Rectal smooth muscle tissue (tissue), 1 donor: ENCODE measurements around the gene CABLES2.
"Not testable (repeated sequence)": the region's sequence is repeated elsewhere in the genome, so short reads cannot be mapped to it uniquely, and the experiment has no call there.

Source experiments
- H3K27ac ChIP-seq: one replicate; pipeline ENCODE4 v1.7.0; 2013; ENCODE audit warnings: low read depth, low read length, inconsistent platforms
- H3K27me3 ChIP-seq: one replicate; pipeline ENCODE4 v1.7.0; 2013; ENCODE audit warnings: low read length; ENCODE audit not compliant: control insufficient read depth, insufficient read depth
- H3K36me3 ChIP-seq: one replicate; pipeline ENCODE4 v1.7.0; 2013; ENCODE audit warnings: low read length; ENCODE audit not compliant: control insufficient read depth, insufficient read depth
- H3K4me1 ChIP-seq: one replicate; pipeline ENCODE4 v1.7.0; 2013; ENCODE audit warnings: low read length; ENCODE audit not compliant: control insufficient read depth, insufficient read depth
- H3K4me3 ChIP-seq: one replicate; pipeline ENCODE4 v1.7.0; 2013; ENCODE audit warnings: low read length
- H3K9ac ChIP-seq: one replicate; pipeline ENCODE4 v1.7.0; 2013; ENCODE audit warnings: low read length

CABLES2 gene

DNA sequence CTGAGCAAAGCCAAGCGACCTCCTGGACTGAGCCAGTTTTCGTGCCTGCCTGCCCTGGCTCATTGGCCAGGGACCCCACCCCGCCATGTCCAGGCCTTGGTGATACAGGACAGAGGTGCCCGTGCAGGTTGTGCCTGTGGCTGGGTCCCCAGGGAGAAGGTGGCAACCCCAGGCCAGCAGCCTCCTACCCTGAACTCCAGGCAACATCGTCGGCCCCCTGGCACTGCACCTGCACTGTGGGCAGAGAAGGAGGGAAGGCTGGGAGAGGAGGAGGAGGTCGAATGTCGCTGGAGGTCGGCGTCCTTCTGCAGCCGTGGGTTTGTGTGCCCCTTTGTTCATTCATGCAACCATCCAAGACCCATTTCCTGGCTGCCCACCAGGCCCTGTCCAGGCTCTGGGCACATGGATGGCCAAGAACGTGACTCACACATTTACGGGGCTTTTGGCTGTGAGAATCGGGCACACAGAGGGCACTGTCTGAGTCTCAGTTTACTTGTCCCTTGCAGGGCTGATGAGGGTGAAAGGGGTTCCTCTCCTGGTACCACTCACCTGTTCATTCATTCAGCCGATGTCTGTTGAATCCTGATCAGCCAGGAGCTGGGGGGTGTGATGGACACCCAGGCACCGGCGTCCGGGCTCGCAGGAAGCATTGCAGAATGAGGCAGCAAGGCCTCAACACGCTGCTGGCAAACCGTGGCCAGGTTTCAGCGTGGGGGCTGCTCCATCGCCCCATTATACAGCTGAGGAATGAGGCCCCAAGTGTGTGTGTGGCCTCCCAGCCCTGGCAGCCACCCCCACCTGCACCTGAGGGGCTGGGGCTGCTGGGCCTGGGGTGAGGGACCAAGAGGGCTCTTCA, 22.6 kb upstream of the CABLES2 start:
- no peak overlapping the region for H3K9ac ChIP-seq
- peaks cover 2% of the 10 kb centered on the region for H3K4me1 ChIP-seq
- H3K27me3 ChIP-seq = no peaks in the 10 kb centered on the region
- no peak overlapping the region for H3K4me3 ChIP-seq
- no peaks in the 10 kb centered on the region for H3K36me3 ChIP-seq
- no peak overlapping the region for H3K27ac ChIP-seq

DNA sequence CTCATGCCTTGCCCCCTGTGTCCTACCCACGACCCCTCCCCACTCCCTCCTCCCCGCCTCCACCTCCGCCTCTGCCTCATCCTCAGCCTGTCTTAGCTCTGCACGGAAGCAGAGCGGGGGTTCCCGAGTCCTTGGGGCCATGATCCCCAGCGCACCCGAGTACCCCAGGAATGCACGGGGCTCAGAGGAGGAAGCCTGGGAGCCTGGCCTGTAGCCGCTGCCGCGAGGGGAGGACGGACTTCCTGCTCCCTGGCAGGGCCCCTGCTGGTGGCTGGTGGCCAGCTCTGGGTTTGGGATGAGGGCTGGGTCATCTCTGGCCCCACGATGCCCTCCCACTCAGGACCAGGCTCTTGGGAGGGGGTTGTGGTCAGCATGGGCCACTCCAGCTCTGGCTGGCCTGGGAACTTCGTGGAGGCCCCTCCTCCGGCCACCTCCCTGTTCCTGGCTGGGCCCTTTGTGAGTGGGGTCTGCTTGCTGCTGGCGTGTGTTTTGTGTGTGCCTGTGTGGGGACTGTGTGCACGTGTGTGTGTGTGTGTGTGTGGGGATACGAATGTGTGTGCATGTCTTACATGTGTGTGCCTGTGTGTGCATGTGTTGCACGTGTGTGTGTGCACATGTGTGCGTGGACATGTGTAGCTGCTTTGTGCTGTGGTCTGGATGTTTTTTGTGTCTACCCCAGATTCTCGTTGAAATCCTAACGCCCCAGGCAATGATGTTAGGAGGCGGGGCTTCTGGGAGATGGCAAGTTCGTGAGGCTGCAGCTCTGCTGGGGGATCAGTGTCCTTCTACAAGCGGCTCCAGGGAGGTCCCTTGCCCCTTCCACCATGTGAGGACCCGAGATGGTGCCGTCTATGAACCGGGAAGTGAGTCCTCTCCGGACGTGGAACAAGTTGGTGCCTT, 21.6 kb upstream of the CABLES2 start:
- no peak overlapping the region for H3K9ac ChIP-seq
- H3K36me3 ChIP-seq = no peaks in the 10 kb centered on the region
- no peak overlapping the region for H3K4me3 ChIP-seq
- H3K27me3 ChIP-seq = no peaks in the 10 kb centered on the region
- no peak overlapping the region for H3K27ac ChIP-seq
- H3K4me1 ChIP-seq = no peaks in the 10 kb centered on the region

DNA sequence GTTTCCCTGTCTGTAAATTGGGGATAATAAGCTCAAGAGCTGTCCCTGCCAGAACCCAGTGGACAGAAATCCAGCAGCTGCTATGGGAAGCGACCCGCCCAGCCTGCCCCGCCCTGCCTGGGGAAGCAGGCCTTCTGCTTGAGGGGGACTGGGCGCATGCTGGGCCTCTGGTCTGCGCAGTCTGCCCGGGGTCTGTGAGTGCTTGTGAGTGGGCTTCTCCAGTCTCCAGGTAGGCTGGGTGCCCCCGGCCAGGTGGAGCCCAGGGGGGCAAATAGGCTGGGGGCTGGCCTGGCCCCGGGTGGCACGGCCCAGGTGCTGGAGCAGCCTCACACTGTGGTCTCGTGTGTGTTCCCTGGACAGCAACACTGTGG, 20.9 kb upstream of the CABLES2 start:
- no peaks in the 10 kb centered on the region for H3K27me3 ChIP-seq
- no peaks in the 10 kb centered on the region for H3K36me3 ChIP-seq
- H3K27ac ChIP-seq = no peak overlapping the region
- H3K4me1 ChIP-seq = no peaks in the 10 kb centered on the region
- no peak overlapping the region for H3K4me3 ChIP-seq
- H3K9ac ChIP-seq = no peak overlapping the region

DNA sequence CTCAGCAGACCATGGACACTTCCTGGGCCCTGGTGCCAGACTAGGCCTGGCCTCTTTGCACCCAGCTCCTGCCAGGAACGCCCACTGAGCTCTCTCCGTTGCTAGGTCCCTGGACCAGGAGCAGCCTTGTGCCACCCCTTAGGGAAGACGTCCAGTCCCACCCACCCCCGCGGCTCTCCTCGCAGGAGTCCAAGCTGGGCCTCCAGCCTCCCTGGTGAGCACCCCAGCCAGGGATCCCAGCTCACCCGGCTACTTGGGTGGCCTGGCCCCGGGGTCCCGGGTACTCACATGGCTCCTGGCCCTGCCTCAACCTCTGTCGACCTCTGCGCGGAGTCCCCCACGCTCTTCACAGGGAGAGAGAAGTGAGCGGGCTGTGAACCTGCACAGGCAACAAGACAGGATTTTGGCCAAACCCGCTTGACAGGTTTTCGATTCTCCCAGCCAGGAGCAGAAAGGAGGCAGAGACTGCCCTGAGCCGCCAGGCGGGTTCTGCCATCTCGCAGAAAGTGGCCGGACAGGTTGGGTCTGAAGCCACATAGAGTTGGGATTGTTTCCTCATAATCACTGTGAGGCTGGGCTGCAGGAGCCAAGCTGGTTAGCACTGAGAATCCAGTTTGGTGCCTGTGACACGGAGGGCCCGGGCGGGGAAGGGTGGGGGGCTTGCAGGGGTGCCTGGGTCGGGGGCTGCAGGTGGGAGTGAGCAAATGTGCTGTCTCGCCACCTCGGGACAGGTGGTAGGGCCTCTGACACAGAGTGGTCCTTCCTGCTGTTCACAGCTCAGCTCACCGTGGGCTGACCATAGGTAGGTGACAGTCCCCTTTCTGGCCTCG, 20.3 kb upstream of the CABLES2 start, which contains the start of gene RBBP8NL:
TSS of gene RBBP8NL (minus strand) at position 368 of the 830 bp plus-strand sequence. CDS start 7,892 bp downstream, outside the sequence.
- H3K27ac ChIP-seq = no peak within 1 kb of the TSS
- H3K27me3 ChIP-seq = no peaks in the 10 kb centered on the region
- no peaks in the 10 kb centered on the region for H3K36me3 ChIP-seq
- H3K4me3 ChIP-seq = no peak within 1 kb of the TSS
- no peaks in the 10 kb centered on the region for H3K4me1 ChIP-seq
- H3K9ac ChIP-seq = no peak within 1 kb of the TSS

DNA sequence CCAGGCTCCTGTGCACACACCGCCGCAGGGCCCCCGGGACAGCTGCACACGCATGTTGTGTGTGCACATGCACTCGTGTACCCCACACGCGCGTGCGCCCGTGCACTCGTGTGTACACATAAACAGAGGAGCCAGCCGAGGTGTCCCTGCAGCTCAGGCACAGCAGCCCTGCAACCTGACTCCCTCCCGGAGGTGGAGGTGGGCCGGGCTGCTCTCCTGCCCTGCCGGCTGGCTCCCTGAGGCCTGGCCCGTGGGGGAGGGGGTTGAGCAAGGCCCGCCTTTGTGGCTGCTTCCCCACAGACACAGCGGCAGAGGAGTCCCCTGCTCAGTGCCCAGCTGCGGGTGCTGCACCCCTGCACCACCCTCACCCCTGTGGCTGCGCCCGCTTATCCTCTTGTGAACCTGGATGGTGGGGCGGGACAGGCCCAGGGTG, 19.6 kb upstream of the CABLES2 start:
- no peaks in the 10 kb centered on the region for H3K27me3 ChIP-seq
- H3K9ac ChIP-seq = no peak overlapping the region
- H3K4me3 ChIP-seq = no peak overlapping the region
- no peak overlapping the region for H3K27ac ChIP-seq
- H3K4me1 ChIP-seq = no peaks in the 10 kb centered on the region
- H3K36me3 ChIP-seq = no peaks in the 10 kb centered on the region

DNA sequence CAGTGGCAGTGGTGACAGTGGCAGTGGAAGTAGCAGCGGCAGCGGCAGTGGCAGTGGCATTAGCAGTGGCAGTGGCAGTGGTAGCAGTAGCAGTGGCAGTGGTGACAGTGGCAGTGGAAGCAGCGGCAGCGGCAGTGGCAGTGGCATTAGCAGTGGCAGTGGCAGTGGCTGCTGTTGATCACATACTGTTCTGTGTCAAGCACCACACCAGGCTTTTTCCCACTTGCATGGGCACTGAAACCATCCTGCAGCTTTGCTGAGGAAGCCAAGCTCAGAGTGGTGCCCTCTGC, 18.9 kb upstream of the CABLES2 start:
- not testable (repeated sequence) for H3K9ac ChIP-seq, H3K27me3 ChIP-seq, H3K27ac ChIP-seq, H3K4me3 ChIP-seq, H3K36me3 ChIP-seq, H3K4me1 ChIP-seq

DNA sequence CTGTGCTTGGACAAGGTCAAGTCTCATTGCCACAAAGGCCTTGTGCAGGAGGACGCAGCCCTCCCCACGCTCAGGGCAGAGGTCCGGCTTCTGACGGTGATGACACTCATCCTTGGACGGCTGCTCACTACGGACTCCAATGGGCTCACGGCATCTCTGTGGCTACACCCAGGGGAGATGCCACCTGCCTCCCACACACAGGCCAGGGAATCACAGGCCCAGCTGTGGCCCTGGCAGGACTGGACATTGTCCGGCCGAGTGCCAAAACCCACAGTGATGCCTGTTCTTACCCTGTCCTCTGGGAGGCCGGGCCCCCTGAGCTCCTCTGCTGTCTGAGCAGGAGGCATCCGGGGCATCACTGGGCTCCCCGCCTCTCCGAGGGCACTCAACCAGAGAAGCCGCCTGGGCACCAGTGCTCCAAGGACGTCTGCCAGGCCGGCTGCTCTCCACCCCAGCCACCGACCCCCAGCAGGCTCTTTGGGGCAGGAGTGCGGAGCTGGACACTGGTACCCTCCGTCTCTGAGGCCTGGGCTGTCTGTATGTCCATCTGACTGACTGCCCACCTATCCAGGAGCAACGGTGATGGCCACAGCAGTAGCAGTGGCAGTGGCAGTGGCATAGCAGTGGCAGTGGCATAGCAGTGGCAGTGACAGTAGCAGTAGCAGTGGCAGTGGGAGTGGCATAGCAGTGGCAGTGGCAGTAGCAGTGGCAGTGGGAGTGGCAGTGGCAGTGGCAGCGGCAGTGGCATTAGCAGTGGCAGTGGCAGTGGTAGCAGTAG, 18.4 kb upstream of the CABLES2 start:
- H3K36me3 ChIP-seq = no peaks in the 10 kb centered on the region
- H3K27ac ChIP-seq = no peak overlapping the region
- H3K9ac ChIP-seq = no peak overlapping the region
- no peaks in the 10 kb centered on the region for H3K4me1 ChIP-seq
- H3K4me3 ChIP-seq = no peak overlapping the region
- H3K27me3 ChIP-seq = no peaks in the 10 kb centered on the region

DNA sequence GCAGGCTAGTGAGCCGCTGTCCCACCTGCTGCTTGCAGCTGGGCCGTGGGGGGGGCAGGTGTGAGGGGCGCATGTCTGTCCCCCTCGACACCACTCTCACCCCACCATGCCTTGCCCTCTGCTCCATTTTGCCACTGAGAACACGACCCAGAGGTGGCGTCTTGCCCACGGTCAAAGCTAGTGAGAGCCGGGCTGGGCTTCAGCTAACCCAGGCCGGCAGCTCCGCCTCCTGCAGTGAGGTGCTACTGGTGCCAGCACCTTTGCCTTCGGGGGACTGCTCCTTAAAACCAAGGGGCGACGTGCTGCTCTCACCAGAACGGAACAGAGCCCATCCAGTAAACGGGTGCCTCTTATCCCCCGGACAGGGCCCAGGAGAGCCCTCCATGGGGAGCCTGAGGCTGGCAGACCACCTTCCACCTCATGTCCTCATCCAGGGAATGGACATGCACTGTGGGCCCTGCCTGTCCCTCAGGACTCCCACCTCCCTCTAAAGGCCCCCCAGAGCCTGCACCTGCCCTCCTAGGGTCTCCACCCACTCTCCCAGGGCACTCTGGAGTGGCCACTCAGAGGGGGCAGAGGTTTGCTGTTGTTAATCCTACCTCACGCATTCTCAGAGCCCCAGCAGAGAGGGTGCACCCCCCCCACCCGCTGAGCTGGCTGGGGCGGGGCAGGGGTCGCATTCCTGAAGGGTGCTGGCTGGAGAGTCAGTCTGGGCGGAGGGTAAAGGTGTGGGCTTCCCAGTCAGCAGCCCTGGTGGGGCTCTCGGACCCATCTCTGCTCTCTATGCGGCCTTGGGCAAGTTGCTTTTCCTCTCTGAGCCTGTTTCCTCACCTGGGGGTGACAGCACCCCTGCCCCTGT, 17.4 kb upstream of the CABLES2 start:
- no peaks in the 10 kb centered on the region for H3K4me1 ChIP-seq
- H3K4me3 ChIP-seq = no peak overlapping the region
- no peaks in the 10 kb centered on the region for H3K27me3 ChIP-seq
- no peak overlapping the region for H3K27ac ChIP-seq
- no peaks in the 10 kb centered on the region for H3K36me3 ChIP-seq
- H3K9ac ChIP-seq = no peak overlapping the region

DNA sequence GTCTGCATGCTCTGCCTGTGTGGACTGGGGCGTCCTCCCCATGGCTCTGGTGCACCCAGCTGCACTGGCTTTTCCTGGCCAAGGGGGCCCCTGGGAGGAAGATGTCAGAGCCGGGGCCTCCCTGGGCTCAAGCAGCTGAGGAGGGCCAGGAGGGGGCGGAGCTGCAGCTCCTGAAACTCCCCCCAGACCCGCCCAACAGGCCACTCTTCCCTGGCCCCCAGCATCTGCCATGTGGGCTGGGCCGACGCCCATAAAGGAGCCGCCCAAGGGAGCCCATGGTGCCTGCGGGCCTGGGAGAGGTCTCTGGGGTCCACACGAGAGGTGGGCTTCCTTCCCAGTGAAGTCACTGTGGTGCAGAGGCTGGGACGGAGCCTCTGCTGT, 16.2 kb upstream of the CABLES2 start:
- no peaks in the 10 kb centered on the region for H3K4me1 ChIP-seq
- H3K27me3 ChIP-seq = no peaks in the 10 kb centered on the region
- H3K9ac ChIP-seq = no peak overlapping the region
- H3K27ac ChIP-seq = no peak overlapping the region
- H3K36me3 ChIP-seq = no peaks in the 10 kb centered on the region
- H3K4me3 ChIP-seq = no peak overlapping the region

DNA sequence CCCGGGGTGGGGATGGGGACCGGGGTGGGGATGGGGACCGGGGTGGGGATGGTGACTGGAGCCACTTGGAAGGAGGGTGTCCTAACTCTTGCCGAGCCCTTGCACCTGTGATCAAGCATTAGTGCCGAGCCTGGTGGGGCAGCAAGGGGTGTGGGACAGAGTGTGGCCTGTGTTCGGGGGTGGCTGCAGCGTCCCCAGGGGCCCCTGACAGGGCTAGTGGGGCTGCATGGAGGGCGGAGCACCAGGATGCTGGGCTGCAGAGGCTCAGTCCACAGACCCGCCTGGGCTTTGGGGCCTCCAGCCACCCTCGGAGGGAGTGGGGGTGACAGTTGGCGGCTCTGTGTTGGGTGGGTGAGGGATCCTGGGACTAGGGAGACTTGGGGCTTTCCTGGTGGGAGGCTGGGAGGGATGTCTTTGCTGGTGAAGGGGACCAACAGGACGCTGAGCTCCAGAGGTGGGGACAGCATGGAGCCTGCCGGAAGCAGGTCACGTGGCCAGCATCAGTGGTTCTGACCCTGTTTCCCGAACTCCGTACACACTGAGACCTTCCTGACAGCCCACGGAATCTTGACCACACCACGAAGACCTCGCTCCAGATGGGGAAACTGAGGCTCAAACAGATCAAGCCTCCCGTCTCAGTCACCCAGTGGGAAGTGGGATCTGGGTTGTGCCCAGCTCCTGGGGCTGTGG, 15.7 kb upstream of the CABLES2 start:
- no peak overlapping the region for H3K4me3 ChIP-seq
- H3K9ac ChIP-seq = no peak overlapping the region
- no peaks in the 10 kb centered on the region for H3K27me3 ChIP-seq
- H3K27ac ChIP-seq = no peak overlapping the region
- no peaks in the 10 kb centered on the region for H3K4me1 ChIP-seq
- no peaks in the 10 kb centered on the region for H3K36me3 ChIP-seq

DNA sequence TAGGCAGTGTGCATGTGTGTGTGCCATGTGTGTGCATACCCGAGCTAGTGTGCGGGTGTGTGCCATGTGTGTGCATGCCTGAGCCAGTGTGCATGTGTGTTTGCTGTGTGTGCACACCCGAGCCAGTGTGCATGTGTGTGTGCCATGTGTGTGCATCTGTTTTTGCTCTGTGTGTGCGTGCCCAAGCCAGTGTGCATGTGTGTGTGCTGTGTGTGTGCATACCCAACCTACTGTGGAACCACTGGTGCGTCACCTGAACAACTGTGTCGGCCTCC, 14.6 kb upstream of the CABLES2 start:
- no peaks in the 10 kb centered on the region for H3K36me3 ChIP-seq
- no peak overlapping the region for H3K27ac ChIP-seq
- no peak overlapping the region for H3K9ac ChIP-seq
- H3K4me1 ChIP-seq = no peaks in the 10 kb centered on the region
- H3K27me3 ChIP-seq = no peaks in the 10 kb centered on the region
- H3K4me3 ChIP-seq = no peak overlapping the region
